Left ventricle myocardium inferior (tissue), 1 donor: ENCODE results near the gene PLCH1. TPM values are rescaled to one million over a fixed set of nuclear protein-coding genes. Genes with fewer than 3 reads are reported as not detected.

Experiments
- DNase-seq: peaks from one replicate; pipeline ENCODE4 v3.0.0-alpha.2; 2020
- H3K27ac ChIP-seq: fragments of 200-600 bp; replicated peaks from 2 replicates; pipeline ENCODE4 v1.8.0; 2021
- H3K27me3 ChIP-seq: fragments of 200-600 bp; 2 replicates; pipeline ENCODE4 v1.8.0; 2021; ENCODE audit warnings: low read depth
- H3K36me3 ChIP-seq: fragments of 200-600 bp; 2 replicates; pipeline ENCODE4 v1.8.0; 2021
- H3K4me1 ChIP-seq: fragments of 200-600 bp; 2 replicates; pipeline ENCODE4 v1.8.0; 2021
- H3K4me3 ChIP-seq: fragments of 200-600 bp; 2 replicates; pipeline ENCODE4 v1.8.0; 2021; ENCODE audit warnings: mild to moderate bottlenecking, moderate library complexity
- H3K9me3 ChIP-seq: fragments of 200-600 bp; replicated peaks from 2 replicates; pipeline ENCODE4 v1.8.0; 2021
- CTCF ChIP-seq: fragments of 200-600 bp; IDR thresholded peaks from 2 replicates; pipeline ENCODE4 v1.8.0; 2021; ENCODE audit warnings: antibody characterized with exemption, mild to moderate bottlenecking, borderline replicate concordance
- intact Hi-C: fragments of 100-400 bp; cut with micrococcal nuclease; formaldehyde crosslinking; loops from one replicate; pipeline ENCODE4 v1.11.0; 2022
- total RNA-seq: library from RNA; stranded (reverse); fragmentation: NEBNext Ultra II Directional; extraction: Animal tissue kit (Norgen Biotek cat#: 25700); gene quantifications from one replicate; pipeline ENCODE4 v1.2.1, GENCODE V29; 2021
- donor health status: DM: no; HTN: yes; CAD: no; lungs with severe emphysema.

The PLCH1 gene
- total RNA-seq, 1 donor from 2014 or later, result 0.85 TPM

DNA sequence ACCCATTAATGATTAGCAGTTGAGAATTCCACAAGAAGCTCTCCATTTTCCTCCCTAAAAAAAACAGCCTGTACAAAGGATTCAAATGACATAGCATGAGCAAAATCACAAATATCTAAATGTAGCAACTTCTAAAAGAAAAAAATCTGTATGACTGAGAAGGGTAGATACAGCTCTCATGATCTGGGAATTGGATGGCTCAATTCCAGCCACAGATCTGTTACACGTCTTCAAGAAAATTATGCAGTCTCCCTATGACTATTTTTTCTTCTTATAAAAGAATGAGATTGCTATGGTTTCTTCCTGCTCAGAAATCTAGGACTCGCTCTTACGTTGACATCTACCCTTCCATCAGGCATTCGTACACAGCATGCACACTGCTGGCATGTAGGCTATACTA lies 71.5 kb downstream of the PLCH1 start:
- Histone ChIP-seq H3K4me1 (peaks cover 13% of the 10 kb centered on the region), H3K36me3 (no peaks in the 10 kb centered on the region), H3K27ac (peak overlapping the region; percentile 1), H3K9me3 (no peaks in the 10 kb centered on the region), H3K27me3 (peaks cover 6% of the 10 kb centered on the region), H3K4me3 (no peak overlapping the region)
- DNase-seq, result no peak
- TF ChIP-seq CTCF, result no peak
- intact Hi-C loops, result no loop called here

DNA sequence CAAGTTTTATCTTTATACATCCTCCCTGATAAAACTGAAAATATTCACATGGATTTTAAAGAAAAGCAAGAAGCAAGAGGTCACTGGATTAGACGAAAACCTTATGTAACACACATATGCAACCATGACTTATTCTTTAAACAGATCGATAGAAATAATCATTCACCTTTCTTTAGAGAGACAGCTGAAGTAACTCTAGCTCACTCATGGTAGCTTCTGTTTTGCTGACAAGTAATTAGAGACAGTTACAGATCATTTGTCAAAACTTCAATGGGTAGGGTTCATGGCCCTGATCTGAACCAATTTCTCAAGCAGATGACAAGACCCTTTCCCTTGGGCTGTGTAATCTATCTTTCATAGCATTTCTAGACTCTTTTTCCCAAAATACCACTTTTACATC lies 74.5 kb downstream of the PLCH1 start:
- Histone ChIP-seq H3K4me1 (peaks cover 2% of the 10 kb centered on the region), H3K9me3 (no peaks in the 10 kb centered on the region), H3K27me3 (peaks cover 6% of the 10 kb centered on the region), H3K27ac (no peak overlapping the region), H3K36me3 (no peaks in the 10 kb centered on the region), H3K4me3 (no peak overlapping the region)
- intact Hi-C loops, result no loop called here
- TF ChIP-seq CTCF, result no peak
- DNase-seq, result no peak

DNA sequence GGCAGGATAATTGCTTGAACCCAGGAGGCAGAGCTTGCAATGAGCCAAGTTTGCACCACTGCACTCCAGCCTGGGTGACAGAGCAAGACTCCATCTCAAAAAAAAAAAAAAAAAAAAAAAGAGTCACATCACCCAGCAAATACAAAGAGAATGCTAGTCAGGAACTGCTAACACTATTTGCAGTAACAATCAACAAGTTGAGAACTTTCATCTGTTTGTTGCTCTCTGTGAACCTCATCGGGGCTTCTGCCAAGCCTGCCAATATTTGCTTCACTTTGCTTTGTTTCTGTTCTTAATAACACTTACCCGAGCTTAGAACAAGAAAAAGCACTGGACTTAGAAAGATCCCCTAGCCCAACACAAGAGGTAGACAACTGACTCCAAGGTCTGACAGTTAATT lies 76.9 kb downstream of the PLCH1 start:
- DNase-seq, result no peak

GRCh38 chr3:155664925-155665695 lies 79.8 kb downstream of the PLCH1 start:
- Histone ChIP-seq H3K9me3 (no peaks in the 10 kb centered on the region), H3K27ac (peak overlapping the region; percentile 40), H3K4me3 (no peak overlapping the region), H3K36me3 (no peaks in the 10 kb centered on the region), H3K27me3 (no peaks in the 10 kb centered on the region), H3K4me1 (peaks cover 3% of the 10 kb centered on the region)
- no peak for TF ChIP-seq CTCF
- DNase-seq, result peak; percentile 65
- intact Hi-C loops, result no loop called here

More for the DNA sequence above, 76.9 kb downstream of the PLCH1 start:
- peaks cover 3% of the 10 kb centered on the region for H3K4me1 ChIP-seq
- H3K4me3 ChIP-seq, result no peak overlapping the region
- intact Hi-C loops, result no loop called here
- no peak overlapping the region for H3K27ac ChIP-seq
- no peaks in the 10 kb centered on the region for H3K9me3 ChIP-seq
- TF ChIP-seq CTCF, result no peak
- peaks cover 6% of the 10 kb centered on the region for H3K27me3 ChIP-seq
- H3K36me3 ChIP-seq, result no peaks in the 10 kb centered on the region

- intact Hi-C loops, result no loop called here
- H3K4me1 ChIP-seq, result peaks cover 3% of the 10 kb centered on the region
- H3K27ac ChIP-seq, result no peak overlapping the region
- no peak for DNase-seq
- H3K27me3 ChIP-seq, result no peaks in the 10 kb centered on the region
- H3K36me3 ChIP-seq, result no peaks in the 10 kb centered on the region
- no peak for TF ChIP-seq CTCF
- no peaks in the 10 kb centered on the region for H3K9me3 ChIP-seq
- H3K4me3 ChIP-seq, result no peak overlapping the region
These were observed 81.2 kb downstream of the PLCH1 start for GRCh38 chr3:155663467-155664212.
